ENCODE data around the gene NAA25. TPM values are rescaled to one million over a fixed set of nuclear protein-coding genes. Genes with fewer than 3 reads are reported as not detected.
A peak's percentile ranks its signal among the peaks of the same experiment; 100 is the strongest.

Gene NAA25
- total and polyA plus RNA-seq, 9 of the 15 experiments (the other 6 are each of a cell fraction or from before 2014, with no cell fraction given) = 26.6 to 59.6 (median 48.9) TPM

DNA sequence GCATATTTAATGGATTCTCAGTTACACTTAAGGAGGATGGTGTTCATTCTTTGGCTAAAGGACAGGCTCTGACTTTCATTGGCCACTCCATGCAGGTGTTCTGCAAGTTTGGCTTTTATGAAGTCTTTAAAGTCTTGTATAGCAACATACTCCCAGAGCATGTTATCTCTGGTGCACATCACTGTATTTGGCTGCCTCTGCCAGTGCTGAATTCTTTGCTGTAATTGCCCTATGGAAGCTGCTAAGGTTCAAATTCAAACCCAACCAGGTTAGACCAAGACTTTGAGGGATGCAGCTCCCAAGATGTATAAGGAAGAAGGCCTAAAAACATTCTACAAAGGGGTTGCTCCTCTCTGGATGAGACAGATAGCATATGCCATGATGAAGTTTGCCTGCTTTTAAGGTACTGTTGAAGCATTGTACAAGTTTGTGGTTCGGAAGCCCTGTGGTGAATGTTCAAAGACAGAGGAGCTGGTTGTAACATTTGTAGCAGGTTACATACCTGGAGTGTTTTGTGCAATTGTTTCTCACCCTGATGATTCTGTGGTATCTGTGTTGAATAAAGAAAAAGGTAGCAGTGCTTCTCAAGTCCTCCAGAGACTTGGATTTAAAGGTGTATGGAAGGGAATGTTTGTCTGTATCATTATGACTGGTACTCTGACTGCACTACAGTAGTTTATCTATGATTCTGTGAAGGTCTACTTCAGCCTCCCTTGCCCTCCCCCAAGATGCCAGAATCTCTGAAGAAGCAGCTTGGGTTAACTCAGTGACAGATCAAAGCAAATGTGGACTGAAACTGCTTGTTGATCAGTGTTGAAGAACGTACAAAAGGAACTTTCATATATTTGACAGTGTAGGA, 115.1 kb downstream of the NAA25 start:
- H3K27ac ChIP-seq (ENCODE audit: extremely low read depth, low read depth, low read length) = peak overlapping the region; percentile 71
- ATAC-seq (peak; percentile 71), DNase-seq (ENCODE audit: extremely low read depth in 1 of 4, low spot score in 3 of 4) (peak in 1 of 4 experiments; percentile 58), FAIRE-seq (peak; percentile 74)
- H3K79me2 ChIP-seq (ENCODE audit: control insufficient read depth, insufficient read depth, low read length) = peaks cover 10% of the 10 kb centered on the region
- peak overlapping the region in 1 of 2 experiments; percentile 39; a peak in 2 of 4 replicates for H3K9ac ChIP-seq (ENCODE audit: insufficient read depth in 1 of 2, low read depth in 2 of 2, low read length in 2 of 2)
- WGBS (ENCODE audit: insufficient coverage, low coverage, missing lambda C conversion rate) = 25% methylated on average over 2 of the region's 2 CpGs
- no peaks in the 10 kb centered on the region for H3K27me3 ChIP-seq (ENCODE audit: control insufficient read depth in 2 of 2, insufficient read depth in 2 of 2, low read length in 2 of 2)
- POLR2A ChIA-PET = interaction anchor here (0.6 to 1.9 kb wide), 6 partner anchors 10 to 125 kb away, joined by 3 to 4 read pairs (median 4); no protein-coding TSS in a partner anchor
- no peaks in the 10 kb centered on the region for H3K9me3 ChIP-seq (replicated peaks; ENCODE audit: control insufficient read depth, insufficient read depth, low read depth, low read length)
- H3K36me3 ChIP-seq (ENCODE audit: control insufficient read depth, insufficient read depth, low read length) = no peaks in the 10 kb centered on the region; the same call in 1 of the 3 replicates
- intact Hi-C loops (cut with micrococcal nuclease) = loop anchor here (2.0 kb wide), 1 partner anchor 19 kb away; the partner anchor contains the start of genes ERP29 and TMEM116
- no peak overlapping the region for H3K4me3 ChIP-seq
- in situ Hi-C loops (cut with MboI) = no loop called here
- peaks cover 3% of the 10 kb centered on the region for H3K9me1 ChIP-seq (ENCODE audit: control insufficient read depth, insufficient read depth, low read length)
- H2AFZ ChIP-seq (ENCODE audit: low read depth, low read length) = peak overlapping the region; percentile 67
- BruUV-seq (replicated peaks) = no TSS peak
- H3K4me1 ChIP-seq (replicated peaks in 1 of 2; ENCODE audit: control insufficient read depth in 2 of 2, insufficient read depth in 2 of 2, low read length in 2 of 2) = peaks cover 9 to 27% of the 10 kb centered on the region in 2 experiments; a peak in 3 of 5 replicates
- CTCF ChIA-PET (ENCODE audit: low intra/inter-chr PET ratio) = no interaction called here
- peak overlapping the region; percentile 40 for H3K4me2 ChIP-seq (ENCODE audit: insufficient read depth, low read length)
- H4K20me1 ChIP-seq (replicated peaks; ENCODE audit: control insufficient read depth, insufficient read depth, low read length) = no peaks in the 10 kb centered on the region
- TF ChIP-seq, protein P1, sequence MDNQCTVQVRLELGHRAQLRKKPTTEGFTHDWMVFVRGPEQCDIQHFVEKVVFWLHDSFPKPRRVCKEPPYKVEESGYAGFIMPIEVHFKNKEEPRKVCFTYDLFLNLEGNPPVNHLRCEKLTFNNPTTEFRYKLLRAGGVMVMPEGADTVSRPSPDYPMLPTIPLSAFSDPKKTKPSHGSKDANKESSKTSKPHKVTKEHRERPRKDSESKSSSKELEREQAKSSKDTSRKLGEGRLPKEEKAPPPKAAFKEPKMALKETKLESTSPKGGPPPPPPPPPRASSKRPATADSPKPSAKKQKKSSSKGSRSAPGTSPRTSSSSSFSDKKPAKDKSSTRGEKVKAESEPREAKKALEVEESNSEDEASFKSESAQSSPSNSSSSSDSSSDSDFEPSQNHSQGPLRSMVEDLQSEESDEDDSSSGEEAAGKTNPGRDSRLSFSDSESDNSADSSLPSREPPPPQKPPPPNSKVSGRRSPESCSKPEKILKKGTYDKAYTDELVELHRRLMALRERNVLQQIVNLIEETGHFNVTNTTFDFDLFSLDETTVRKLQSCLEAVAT (IDR thresholded peaks at IDR 0.05) = peak in 1 of 2 experiments; percentile 77; a peak in 1 of 4 replicates
- TF ChIP-seq, protein P2, sequence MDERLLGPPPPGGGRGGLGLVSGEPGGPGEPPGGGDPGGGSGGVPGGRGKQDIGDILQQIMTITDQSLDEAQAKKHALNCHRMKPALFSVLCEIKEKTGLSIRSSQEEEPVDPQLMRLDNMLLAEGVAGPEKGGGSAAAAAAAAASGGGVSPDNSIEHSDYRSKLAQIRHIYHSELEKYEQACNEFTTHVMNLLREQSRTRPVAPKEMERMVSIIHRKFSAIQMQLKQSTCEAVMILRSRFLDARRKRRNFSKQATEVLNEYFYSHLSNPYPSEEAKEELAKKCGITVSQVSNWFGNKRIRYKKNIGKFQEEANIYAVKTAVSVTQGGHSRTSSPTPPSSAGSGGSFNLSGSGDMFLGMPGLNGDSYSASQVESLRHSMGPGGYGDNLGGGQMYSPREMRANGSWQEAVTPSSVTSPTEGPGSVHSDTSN (CRISPR knock-in tag; IDR thresholded peaks at IDR 0.05; ENCODE audit: low read depth) = no peak
- TF ChIP-seq, protein P2 (tag; conservative IDR thresholded peaks at IDR 0.05; ENCODE audit: low read depth) = no peak
- peak; percentile 90 for TF ChIP-seq ZBTB17 (CRISPR knock-in tag; IDR thresholded peaks at IDR 0.05)
- TF ChIP-seq, protein P3, sequence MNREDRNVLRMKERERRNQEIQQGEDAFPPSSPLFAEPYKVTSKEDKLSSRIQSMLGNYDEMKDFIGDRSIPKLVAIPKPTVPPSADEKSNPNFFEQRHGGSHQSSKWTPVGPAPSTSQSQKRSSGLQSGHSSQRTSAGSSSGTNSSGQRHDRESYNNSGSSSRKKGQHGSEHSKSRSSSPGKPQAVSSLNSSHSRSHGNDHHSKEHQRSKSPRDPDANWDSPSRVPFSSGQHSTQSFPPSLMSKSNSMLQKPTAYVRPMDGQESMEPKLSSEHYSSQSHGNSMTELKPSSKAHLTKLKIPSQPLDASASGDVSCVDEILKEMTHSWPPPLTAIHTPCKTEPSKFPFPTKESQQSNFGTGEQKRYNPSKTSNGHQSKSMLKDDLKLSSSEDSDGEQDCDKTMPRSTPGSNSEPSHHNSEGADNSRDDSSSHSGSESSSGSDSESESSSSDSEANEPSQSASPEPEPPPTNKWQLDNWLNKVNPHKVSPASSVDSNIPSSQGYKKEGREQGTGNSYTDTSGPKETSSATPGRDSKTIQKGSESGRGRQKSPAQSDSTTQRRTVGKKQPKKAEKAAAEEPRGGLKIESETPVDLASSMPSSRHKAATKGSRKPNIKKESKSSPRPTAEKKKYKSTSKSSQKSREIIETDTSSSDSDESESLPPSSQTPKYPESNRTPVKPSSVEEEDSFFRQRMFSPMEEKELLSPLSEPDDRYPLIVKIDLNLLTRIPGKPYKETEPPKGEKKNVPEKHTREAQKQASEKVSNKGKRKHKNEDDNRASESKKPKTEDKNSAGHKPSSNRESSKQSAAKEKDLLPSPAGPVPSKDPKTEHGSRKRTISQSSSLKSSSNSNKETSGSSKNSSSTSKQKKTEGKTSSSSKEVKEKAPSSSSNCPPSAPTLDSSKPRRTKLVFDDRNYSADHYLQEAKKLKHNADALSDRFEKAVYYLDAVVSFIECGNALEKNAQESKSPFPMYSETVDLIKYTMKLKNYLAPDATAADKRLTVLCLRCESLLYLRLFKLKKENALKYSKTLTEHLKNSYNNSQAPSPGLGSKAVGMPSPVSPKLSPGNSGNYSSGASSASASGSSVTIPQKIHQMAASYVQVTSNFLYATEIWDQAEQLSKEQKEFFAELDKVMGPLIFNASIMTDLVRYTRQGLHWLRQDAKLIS (CRISPR knock-in tag; IDR thresholded peaks at IDR 0.05) = 0 out of 2 replicates have a peak, but pooled peaks have one; percentile 13
- TF ChIP-seq, protein P4, sequence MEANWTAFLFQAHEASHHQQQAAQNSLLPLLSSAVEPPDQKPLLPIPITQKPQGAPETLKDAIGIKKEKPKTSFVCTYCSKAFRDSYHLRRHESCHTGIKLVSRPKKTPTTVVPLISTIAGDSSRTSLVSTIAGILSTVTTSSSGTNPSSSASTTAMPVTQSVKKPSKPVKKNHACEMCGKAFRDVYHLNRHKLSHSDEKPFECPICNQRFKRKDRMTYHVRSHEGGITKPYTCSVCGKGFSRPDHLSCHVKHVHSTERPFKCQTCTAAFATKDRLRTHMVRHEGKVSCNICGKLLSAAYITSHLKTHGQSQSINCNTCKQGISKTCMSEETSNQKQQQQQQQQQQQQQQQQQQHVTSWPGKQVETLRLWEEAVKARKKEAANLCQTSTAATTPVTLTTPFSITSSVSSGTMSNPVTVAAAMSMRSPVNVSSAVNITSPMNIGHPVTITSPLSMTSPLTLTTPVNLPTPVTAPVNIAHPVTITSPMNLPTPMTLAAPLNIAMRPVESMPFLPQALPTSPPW (CRISPR knock-in tag; IDR thresholded peaks at IDR 0.05) = peak; percentile 5; the same call in 1 of the 2 replicates
